HEK293 (cell line): ENCODE data around the gene TXNDC11.

Source experiments
- CTCF ChIA-PET: fragments of 350-600 bp; formaldehyde crosslinking; extraction: SDS; loops from one replicate; lab custom pipeline; 2021; ENCODE audit warnings: antibody characterized with exemption; lab: Yijun Ruan, JAX
- POLR2A ChIA-PET: fragments of 300-600 bp; formaldehyde crosslinking; extraction: SDS; loops from one replicate; lab custom pipeline; 2020; ENCODE audit warnings: antibody characterized with exemption, inconsistent platforms; lab: Yijun Ruan, JAX
- H3K27ac ChIP-seq: fragments of 200-500 bp; sonication (Bioruptor generic); 2 replicates; pipeline ENCODE4 v1.5.1; 2014; ENCODE audit warnings: low read depth, low read length, control low read depth, inconsistent platforms; ENCODE audit errors: extremely low read depth
- H3K36me3 ChIP-seq, 2 experiments: fragments of 200-500 bp in 1 of 2; sonication (Bioruptor generic) in 1 of 2; 1 replicate in 1 of 2; 2 replicates in 1 of 2; pipeline ENCODE4 v1.5.1; 2014 to 2017; ENCODE audit warnings: inconsistent platforms in 2 of 2, low read length in 2 of 2; ENCODE audit not compliant: control insufficient read depth in 2 of 2, insufficient read depth in 1 of 2
- H3K4me1 ChIP-seq: fragments of 200-500 bp; sonication (Bioruptor generic); 2 replicates; pipeline ENCODE4 v1.5.1; 2014; ENCODE audit warnings: mild to moderate bottlenecking, low read length, inconsistent platforms; ENCODE audit not compliant: control insufficient read depth, insufficient read depth
- H3K4me3 ChIP-seq: 2 replicates; pipeline ENCODE4 v1.5.1; 2011; ENCODE audit warnings: low read depth, mild to moderate bottlenecking, control low read depth, low read length, moderate library complexity
- H3K9me3 ChIP-seq: fragments of 200-500 bp; sonication (Bioruptor generic); 2 replicates; pipeline ENCODE4 v1.5.1; 2014; ENCODE audit warnings: low read depth, low read length, inconsistent platforms; ENCODE audit not compliant: control insufficient read depth, insufficient read depth
- GLI2 ChIP-seq: fragments of 450-650 bp; formaldehyde crosslinking; IDR thresholded peaks from 2 replicates; pipeline ENCODE4; 2017; ENCODE audit warnings: missing biosample characterization, missing genetic modification characterization, low read depth, borderline replicate concordance
- GLIS1 ChIP-seq: fragments of 450-650 bp; formaldehyde crosslinking; IDR thresholded peaks from 2 replicates; pipeline ENCODE4 v1.5.1; 2016; ENCODE audit warnings: missing biosample characterization, missing genetic modification characterization
- KLF1 ChIP-seq: fragments of 450-650 bp; formaldehyde crosslinking; IDR thresholded peaks from 2 replicates; pipeline ENCODE4 v1.5.1; 2016; ENCODE audit warnings: missing biosample characterization, missing genetic modification characterization
- MEIS1 ChIP-seq: sonication (generic); formaldehyde crosslinking; IDR thresholded peaks from 2 replicates; pipeline ENCODE4 v1.8.1; 2022; ENCODE audit warnings: missing genetic modification reagents, mild to moderate bottlenecking, borderline replicate concordance
- MYNN ChIP-seq: fragments of 450-650 bp; formaldehyde crosslinking; IDR thresholded peaks from 2 replicates; pipeline ENCODE4 v1.5.1; 2016; ENCODE audit warnings: missing biosample characterization, missing genetic modification characterization, borderline replicate concordance
- PRDM2 ChIP-seq: fragments of 450-650 bp; formaldehyde crosslinking; IDR thresholded peaks from 2 replicates; pipeline ENCODE4 v1.5.1; 2016; ENCODE audit warnings: missing biosample characterization, missing genetic modification characterization, borderline replicate concordance
- PRDM4 ChIP-seq: fragments of 450-650 bp; formaldehyde crosslinking; IDR thresholded peaks from 2 replicates; pipeline ENCODE4 v1.5.1; 2017; ENCODE audit warnings: missing biosample characterization, missing genetic modification characterization
- PRDM6 ChIP-seq: fragments of 450-650 bp; formaldehyde crosslinking; IDR thresholded peaks from 2 replicates; pipeline ENCODE4 v1.5.1; 2017; ENCODE audit warnings: missing biosample characterization, missing genetic modification characterization
- TCF7L2 ChIP-seq: IDR thresholded peaks from 2 replicates; pipeline ENCODE4 v1.6.1; 2011; ENCODE audit warnings: low read depth, mild to moderate bottlenecking, inconsistent platforms, low read length, moderate library complexity, borderline replicate concordance
- ZFHX2 ChIP-seq: fragments of 450-650 bp; formaldehyde crosslinking; conservative IDR thresholded peaks from 2 replicates; pipeline ENCODE4 v1.5.1; 2016; ENCODE audit warnings: missing biosample characterization, missing genetic modification characterization
- ZIC2 ChIP-seq: fragments of 450-650 bp; formaldehyde crosslinking; IDR thresholded peaks from 2 replicates; pipeline ENCODE4 v1.5.1; 2016; ENCODE audit warnings: missing biosample characterization, missing genetic modification characterization
- ZNF112 ChIP-seq: fragments of 450-650 bp; formaldehyde crosslinking; IDR thresholded peaks from 2 replicates; pipeline ENCODE4 v1.5.0; 2017; ENCODE audit warnings: missing biosample characterization, missing genetic modification characterization
- ZNF16 ChIP-seq: fragments of 450-650 bp; formaldehyde crosslinking; IDR thresholded peaks from 2 replicates; pipeline ENCODE4 v1.5.1; 2016; ENCODE audit warnings: low read depth, missing biosample characterization, missing genetic modification characterization
- ZNF501 ChIP-seq: fragments of 450-650 bp; formaldehyde crosslinking; IDR thresholded peaks from 2 replicates; pipeline ENCODE4 v1.5.1; 2016; ENCODE audit warnings: missing biosample characterization, missing genetic modification characterization
- ZNF544 ChIP-seq: fragments of 450-650 bp; formaldehyde crosslinking; IDR thresholded peaks from 2 replicates; pipeline ENCODE4 v1.5.0; 2017; ENCODE audit warnings: missing biosample characterization, missing genetic modification characterization
- ZNF660 ChIP-seq: fragments of 450-650 bp; IDR thresholded peaks from 2 replicates; pipeline ENCODE4 v1.5.1; 2018; ENCODE audit warnings: missing biosample characterization, mild to moderate bottlenecking, missing genetic modification characterization
- ZNF837 ChIP-seq: fragments of 450-650 bp; formaldehyde crosslinking; IDR thresholded peaks from 2 replicates; pipeline ENCODE4 v1.5.1; 2016; ENCODE audit warnings: missing biosample characterization, missing genetic modification characterization

TXNDC11 gene

GRCh38 chr16:11757671-11758545 is 15.3 kb upstream of the TXNDC11 start (continued):
- TF ChIP-seq PRDM6 (tag by site-specific recombination) (peak; percentile 88), ZNF112 (tag by site-specific recombination) (no peak), ZNF544 (tag by site-specific recombination) (no peak), TCF7L2 (peak; percentile 72; the same call in 1 of the 2 replicates), PRDM4 (tag by site-specific recombination) (peak; percentile 98)

- TF ChIP-seq MEIS1 (no peak), ZNF501 (tag by site-specific recombination) (no peak), ZNF16 (tag by site-specific recombination) (no peak), ZNF837 (tag by site-specific recombination) (no peak), ZFHX2 (tag by site-specific recombination) (no peak), KLF1 (tag by site-specific recombination) (no peak), GLI2 (no peak), MYNN (tag by site-specific recombination) (no peak)
- peaks cover 45 to 81% of the 10 kb centered on the region in 2 experiments for H3K36me3 ChIP-seq
- H3K9me3 ChIP-seq, result no peaks in the 10 kb centered on the region
- POLR2A ChIA-PET, result no interaction called here
- H3K4me3 ChIP-seq, result no peak overlapping the region
- H3K27ac ChIP-seq, result no peak overlapping the region
- CTCF ChIA-PET, result no interaction called here
- H3K4me1 ChIP-seq, result peaks cover 14% of the 10 kb centered on the region
These were observed 13.6 kb upstream of the TXNDC11 start for GRCh38 chr16:11756248-11756647.

GRCh38 chr16:11755022-11755760 is 12.5 kb upstream of the TXNDC11 start:
- no peak for TF ChIP-seq ZNF660 (tag by site-specific recombination)
- TF ChIP-seq PRDM2 (tag by site-specific recombination), result no peak
- peak; percentile 89 for TF ChIP-seq ZIC2 (tag by site-specific recombination)
- TF ChIP-seq GLIS1 (tag by site-specific recombination), result peak; percentile 34; the same call in 1 of the 2 replicates
- Histone ChIP-seq H3K4me1 (peaks cover 14% of the 10 kb centered on the region), H3K4me3 (no peak overlapping the region), H3K36me3 (peaks cover 52 to 81% of the 10 kb centered on the region in 2 experiments), H3K9me3 (no peaks in the 10 kb centered on the region), H3K27ac (no peak overlapping the region)
- ChIA-PET CTCF (no interaction called here), POLR2A (no interaction called here)
